ENCODE data around the gene ADAMTSL4. TPM values are rescaled to one million over a fixed set of nuclear protein-coding genes. Genes with fewer than 3 reads are reported as not detected.

The ADAMTSL4 gene
- total RNA-seq: 8.5 and 18.4 TPM in 2 replicates

DNA sequence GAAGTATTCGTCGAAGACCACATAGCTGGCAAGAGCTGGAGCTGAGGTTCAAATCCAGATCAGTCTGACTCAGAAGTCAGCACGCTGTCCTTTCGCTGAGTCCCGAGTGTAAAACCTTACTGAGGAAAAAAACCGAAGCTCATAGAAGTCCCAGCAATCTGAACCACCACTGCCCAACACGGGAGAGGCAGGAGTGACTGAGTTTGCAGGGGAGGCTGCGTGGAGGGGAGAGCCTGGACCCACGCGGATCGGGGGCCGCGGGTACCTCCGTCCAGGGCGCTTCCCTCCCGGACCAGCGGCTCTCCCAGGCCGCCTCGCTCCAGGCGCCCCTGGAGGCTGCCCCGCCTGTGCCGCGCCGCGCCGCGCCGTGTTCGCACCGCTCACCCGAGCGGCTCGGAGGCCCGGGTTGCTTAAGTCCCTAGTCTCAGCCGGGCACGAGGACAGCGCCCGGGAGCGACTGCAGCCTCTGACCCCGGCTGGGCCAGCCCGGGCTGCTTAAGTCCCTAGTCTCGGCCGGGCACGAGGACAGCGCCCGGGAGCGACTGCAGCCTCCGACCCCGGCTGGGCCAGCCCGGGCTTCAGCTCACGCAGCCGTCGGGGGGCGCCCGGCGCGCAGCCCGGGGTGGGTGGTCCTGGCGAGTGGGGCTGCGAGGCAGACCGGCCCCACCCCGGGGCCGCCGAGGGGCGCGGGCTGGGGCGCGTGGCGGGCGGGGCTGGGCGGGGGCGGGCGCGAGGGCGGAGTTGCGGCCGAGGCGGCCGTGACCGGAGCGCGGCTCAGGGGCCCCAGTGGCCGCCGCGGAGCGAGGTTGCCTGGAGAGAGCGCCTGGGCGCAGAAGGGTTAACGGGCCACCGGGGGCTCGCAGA lies at the start of gene ADAMTSL4:
TSS of gene ADAMTSL4 (plus strand) at position 777 of the 864 bp plus-strand sequence. CDS start 2,881 bp downstream, outside the sequence.

DNA sequence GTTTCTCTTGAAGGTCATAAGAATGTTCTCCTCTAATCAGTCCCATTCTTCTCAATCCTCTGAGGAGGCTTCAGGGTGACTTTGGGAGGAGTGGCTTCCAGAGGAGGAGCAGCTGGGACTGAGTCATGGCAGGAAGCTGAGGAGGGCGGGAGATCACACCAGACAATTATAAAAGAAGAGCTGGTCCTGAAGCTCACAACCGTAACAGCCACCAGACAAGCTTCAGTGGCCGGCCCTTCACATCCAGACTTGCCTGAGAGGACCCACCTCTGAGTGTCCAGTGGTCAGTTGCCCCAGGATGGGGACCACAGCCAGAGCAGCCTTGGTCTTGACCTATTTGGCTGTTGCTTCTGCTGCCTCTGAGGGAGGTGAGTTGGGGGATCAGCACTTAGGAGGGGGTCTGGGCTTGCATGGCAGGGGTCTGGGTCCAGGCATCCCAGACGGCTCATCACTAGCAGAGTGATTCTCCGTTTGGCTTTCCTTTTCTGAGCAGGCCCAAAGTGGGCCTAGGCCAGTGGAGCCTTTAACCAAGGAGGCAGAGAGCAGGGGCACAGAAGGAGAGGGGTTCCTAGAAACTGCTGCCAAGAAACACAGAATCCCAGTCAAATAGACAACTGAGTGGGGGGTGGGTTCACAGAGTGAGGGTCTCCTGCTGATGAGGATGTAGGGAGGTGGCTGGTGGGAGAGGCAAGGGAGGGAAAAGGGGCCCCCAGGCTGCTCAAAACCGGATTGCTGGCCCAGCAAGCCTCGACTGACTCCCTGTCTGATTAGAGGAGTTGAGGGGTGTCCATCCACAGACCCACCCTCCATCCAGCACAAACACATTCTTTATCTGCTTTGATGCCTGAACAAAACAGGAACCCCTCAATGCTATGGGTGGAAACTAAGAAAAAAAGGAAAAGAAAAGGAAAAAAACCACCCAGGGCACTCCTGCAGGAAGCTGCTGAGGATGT lies 41.0 kb upstream of the ADAMTSL4 start, which contains the start of gene ECM1:
TSS of gene ECM1 (plus strand) at position 198 of the 953 bp plus-strand sequence. CDS start at position 299, 101 bp downstream.

DNA sequence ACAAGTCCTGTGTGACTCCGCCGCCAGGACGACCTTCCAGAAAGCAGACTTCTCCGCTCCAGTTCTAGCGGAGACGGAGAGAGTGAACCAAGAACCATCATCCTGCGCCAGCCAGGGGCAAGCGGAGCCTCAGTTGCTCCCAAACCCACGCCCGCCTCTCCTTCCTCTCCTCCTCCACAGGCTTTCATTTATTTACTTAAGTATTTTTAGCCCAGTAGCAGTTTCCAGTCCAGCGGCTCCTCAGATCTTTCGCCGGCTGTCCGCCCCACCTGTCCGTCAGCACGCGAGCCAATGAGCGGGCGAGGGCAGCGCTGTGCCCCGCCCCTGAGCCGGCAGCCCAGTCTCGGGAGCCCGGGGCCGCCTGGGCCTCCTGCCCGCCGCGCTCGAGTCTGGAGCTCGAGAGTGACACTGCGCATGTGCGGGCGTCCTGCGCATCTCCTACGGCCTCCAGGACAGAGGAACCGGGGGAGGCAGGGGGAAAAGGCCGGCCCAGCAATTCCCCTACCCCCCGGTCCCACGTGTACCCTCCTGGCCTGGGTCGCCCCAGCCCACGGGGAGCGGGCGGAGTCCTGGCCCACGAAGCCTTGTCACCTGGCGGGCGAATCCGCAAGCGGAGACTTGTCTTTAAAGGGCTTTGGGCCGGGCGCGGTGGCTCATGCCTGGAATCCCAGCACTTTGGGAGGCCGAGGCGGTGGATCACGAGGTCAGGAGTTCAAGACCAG lies 33.7 kb upstream of the ADAMTSL4 start, which contains the start of gene FALEC:
TSS of gene FALEC (plus strand) at position 425 of the 722 bp plus-strand sequence.

DNA sequence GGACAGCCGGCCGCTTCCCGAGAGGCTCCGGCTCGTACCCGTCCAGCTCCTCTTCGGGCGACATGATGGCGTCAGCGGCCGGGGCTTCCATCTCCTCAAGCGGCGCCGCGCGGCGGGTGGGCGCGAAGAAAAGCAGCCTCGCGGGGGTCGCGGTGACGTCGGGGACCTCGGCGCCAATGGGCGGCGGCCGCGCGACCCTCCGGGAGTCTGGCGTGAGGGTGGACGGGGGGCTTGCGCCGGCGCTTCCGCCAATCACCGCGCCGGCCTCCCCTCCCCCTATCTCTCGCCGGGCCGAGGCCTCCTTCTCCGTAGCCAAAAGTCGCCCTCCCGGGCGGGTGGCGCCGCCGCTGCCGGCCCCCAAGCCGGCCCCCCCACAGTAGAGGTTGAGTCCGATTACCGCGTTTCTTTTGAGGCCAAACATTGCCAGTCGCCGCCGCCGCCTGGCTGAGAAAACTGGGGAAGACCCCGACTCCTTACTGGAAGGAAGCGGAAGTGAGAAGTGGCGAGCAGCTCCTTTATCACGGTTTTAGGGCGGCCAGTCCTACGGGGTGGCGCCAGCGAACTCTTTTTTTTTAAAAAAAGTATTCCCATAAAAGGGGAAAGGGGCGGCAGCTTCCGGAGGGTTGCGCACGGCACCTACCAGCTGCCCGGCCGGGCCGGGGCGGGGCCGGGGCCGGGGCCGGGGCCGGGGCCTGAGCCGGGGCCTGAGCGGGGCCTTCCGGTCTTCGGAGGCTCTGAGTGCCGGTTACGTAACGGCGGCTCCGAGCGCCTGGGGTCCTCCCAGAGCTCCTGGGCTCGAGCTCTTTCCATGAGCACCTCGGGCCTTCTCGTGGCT lies 30.1 kb downstream of the ADAMTSL4 start, which contains the start of gene MCL1:
TSS of gene MCL1 (minus strand) at position 501 of the 835 bp plus-strand sequence. CDS start at position 421, 80 bp downstream.

Other genes starting within 250 kb of the ADAMTSL4 start
- 18.3 and 30.6 TPM in 2 replicates for gene PRPF3, start 227.9 kb upstream of the ADAMTSL4 start, total RNA-seq
- gene RPRD2, start 185.3 kb upstream of the ADAMTSL4 start, total RNA-seq: 7.3 and 9.1 TPM in 2 replicates
- gene TARS2, start 62.0 kb upstream of the ADAMTSL4 start, total RNA-seq: 23.6 and 26.5 TPM in 2 replicates
- 9.1 and 27.9 TPM in 2 replicates for gene ECM1, start 41.3 kb upstream of the ADAMTSL4 start, total RNA-seq
- not detected in 2 replicates for gene FALEC, start 33.7 kb upstream of the ADAMTSL4 start, total RNA-seq
- gene MCL1, start 30.2 kb downstream of the ADAMTSL4 start, total RNA-seq: 278 and 410 TPM in 2 replicates
- gene ENSA, start 80.2 kb downstream of the ADAMTSL4 start, total RNA-seq: 142 and 176 TPM in 2 replicates
- 13.9 and 17.6 TPM in 2 replicates for gene GOLPH3L, start 147.7 kb downstream of the ADAMTSL4 start, total RNA-seq
- gene HORMAD1, start 171.5 kb downstream of the ADAMTSL4 start, total RNA-seq: not detected in 2 replicates
- gene CTSS, start 216.4 kb downstream of the ADAMTSL4 start, total RNA-seq: 3.0 and 3.9 TPM in 2 replicates